ENCODE data around the gene SLC12A3.

DNA sequence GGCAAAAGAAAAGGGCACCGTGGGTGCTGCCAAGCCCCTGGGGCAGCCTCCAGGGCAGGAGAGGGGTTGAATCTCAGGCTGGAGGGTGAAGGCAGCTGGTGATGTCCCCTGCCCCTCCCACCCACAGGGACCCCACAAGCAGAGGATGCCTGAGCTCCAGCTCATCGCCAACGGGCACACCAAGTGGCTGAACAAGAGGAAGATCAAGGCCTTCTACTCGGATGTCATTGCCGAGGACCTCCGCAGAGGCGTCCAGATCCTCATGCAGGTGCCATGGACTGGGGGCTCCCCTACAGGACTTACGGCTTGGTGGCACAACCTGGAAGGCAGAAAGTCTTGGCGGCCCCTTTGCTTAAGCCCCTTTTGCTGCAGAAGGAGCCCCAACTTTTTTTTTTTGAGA lies 21.8 kb downstream of the SLC12A3 start:
- TF ChIP-seq, protein P1, sequence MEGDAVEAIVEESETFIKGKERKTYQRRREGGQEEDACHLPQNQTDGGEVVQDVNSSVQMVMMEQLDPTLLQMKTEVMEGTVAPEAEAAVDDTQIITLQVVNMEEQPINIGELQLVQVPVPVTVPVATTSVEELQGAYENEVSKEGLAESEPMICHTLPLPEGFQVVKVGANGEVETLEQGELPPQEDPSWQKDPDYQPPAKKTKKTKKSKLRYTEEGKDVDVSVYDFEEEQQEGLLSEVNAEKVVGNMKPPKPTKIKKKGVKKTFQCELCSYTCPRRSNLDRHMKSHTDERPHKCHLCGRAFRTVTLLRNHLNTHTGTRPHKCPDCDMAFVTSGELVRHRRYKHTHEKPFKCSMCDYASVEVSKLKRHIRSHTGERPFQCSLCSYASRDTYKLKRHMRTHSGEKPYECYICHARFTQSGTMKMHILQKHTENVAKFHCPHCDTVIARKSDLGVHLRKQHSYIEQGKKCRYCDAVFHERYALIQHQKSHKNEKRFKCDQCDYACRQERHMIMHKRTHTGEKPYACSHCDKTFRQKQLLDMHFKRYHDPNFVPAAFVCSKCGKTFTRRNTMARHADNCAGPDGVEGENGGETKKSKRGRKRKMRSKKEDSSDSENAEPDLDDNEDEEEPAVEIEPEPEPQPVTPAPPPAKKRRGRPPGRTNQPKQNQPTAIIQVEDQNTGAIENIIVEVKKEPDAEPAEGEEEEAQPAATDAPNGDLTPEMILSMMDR (IDR thresholded peaks at IDR 0.05; ENCODE audit: borderline replicate concordance, extremely low read depth, low read length, poor library complexity, severe bottlenecking): no peak
- TF ChIP-seq EZH2 (IDR thresholded peaks at IDR 0.05; ENCODE audit: borderline replicate concordance, low read depth, low read length, severe bottlenecking): no peak
